GM12872 (cell line): Measurements from ENCODE around the gene ZC3H4.

Experiments
- CTCF ChIP-seq: IDR thresholded peaks from 3 replicates; pipeline ENCODE4 v1.5.1; 2011; ENCODE audit warnings: low read depth, mild to moderate bottlenecking, low read length, moderate library complexity; ENCODE audit not compliant: insufficient read depth

ZC3H4 gene

GRCh38 chr19:47155148-47155547, 41.6 kb upstream of the ZC3H4 start:
- no peak for TF ChIP-seq CTCF

GRCh38 chr19:47153266-47153665, 39.7 kb upstream of the ZC3H4 start:
- TF ChIP-seq CTCF: no peak

- no peak for TF ChIP-seq CTCF
These were observed 39.1 kb upstream of the ZC3H4 start for GRCh38 chr19:47152632-47153031.

GRCh38 chr19:47152205-47152604, 38.6 kb upstream of the ZC3H4 start:
- no peak for TF ChIP-seq CTCF

- no peak for TF ChIP-seq CTCF
These were observed 38.1 kb upstream of the ZC3H4 start for GRCh38 chr19:47151627-47152026.

- no peak for TF ChIP-seq CTCF
These were observed 33.3 kb upstream of the ZC3H4 start for GRCh38 chr19:47146920-47147319.

- TF ChIP-seq CTCF: no peak
These were observed 32.3 kb upstream of the ZC3H4 start for GRCh38 chr19:47145639-47146486.

- no peak for TF ChIP-seq CTCF
These were observed 31.1 kb upstream of the ZC3H4 start for GRCh38 chr19:47144630-47145029.
